Body of pancreas (tissue), 4 donors: Measurements from ENCODE around the gene NANOS2.

Experiments used
- CTCF ChIP-seq, 7 experiments: fragments of 450-650 bp in 4 of 7; fragments of 200-600 bp in 3 of 7; sonication (generic) in 3 of 7; IDR thresholded peaks; one replicate each; pipeline ENCODE4 v1.5.1; 2016 to 2019; ENCODE audit warnings: antibody characterized with exemption in 7 of 7
- POLR2A ChIP-seq, 3 donors: fragments of 450-650 bp; IDR thresholded peaks; one replicate each; pipeline ENCODE4 v1.6.1; 2016; ENCODE audit warnings: antibody characterized with exemption in 3 of 3, mild to moderate bottlenecking in 2 of 3

- TF ChIP-seq CTCF (IDR thresholded peaks at IDR 0.05) (no peak), POLR2A (IDR thresholded peaks at IDR 0.05) (no peak)
These were observed 29.7 kb downstream of the NANOS2 start for GRCh38 chr19:45884682-45885555.
